H1 (cell line): Measurements from ENCODE around the gene C5orf52.

Experiments
- ASH2L ChIP-seq: fragments of 200-600, 300-600 bp; sonication (generic); IDR thresholded peaks from one replicate; pipeline ENCODE4 v1.7.1; 2017; ENCODE audit warnings: low read length
- CTCF ChIP-seq, 3 experiments: IDR thresholded peaks; 1 replicate in 2 of 3; 2 replicates in 1 of 3; pipeline versions ENCODE4 v1.5.1 to v1.6.1; 2011; ENCODE audit warnings: low read length in 3 of 3, mild to moderate bottlenecking in 3 of 3, inconsistent platforms in 2 of 3, low read depth in 1 of 3, moderate library complexity in 1 of 3; ENCODE audit not compliant: insufficient read depth in 1 of 3; ENCODE audit errors: control extremely low read depth in 1 of 3

DNA sequence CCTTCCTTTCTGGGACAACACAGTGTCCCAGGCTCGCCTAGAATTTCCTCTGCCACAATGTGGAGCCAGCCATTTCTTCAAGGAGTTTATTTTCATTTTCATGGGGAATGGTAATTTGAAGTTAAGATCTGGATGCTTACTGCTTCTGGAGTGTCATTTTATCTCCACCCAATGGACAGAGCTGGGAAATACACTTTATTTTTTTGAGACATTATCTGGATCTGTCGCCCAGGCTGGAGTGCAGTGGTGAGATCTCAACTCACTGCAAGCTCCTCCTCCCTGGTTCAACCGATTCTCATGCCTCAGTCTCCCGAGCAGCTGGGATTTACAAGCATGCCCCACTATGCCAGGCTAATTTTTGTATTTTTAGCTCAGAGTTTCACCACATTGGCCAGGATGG is 47.2 kb downstream of the C5orf52 start:
- TF ChIP-seq CTCF (IDR thresholded peaks at IDR 0.05; ENCODE audit: control extremely low read depth in 1 of 3, insufficient read depth in 1 of 3, low read depth in 1 of 3, low read length in 3 of 3) = peak in 2 of 3 experiments; percentile 33 to 36; a peak in 3 of 4 replicates
- TF ChIP-seq ASH2L = no peak
